GM12878 (cell line): Measurements from ENCODE around the gene USP16. TPM values are rescaled to one million over a fixed set of nuclear protein-coding genes. Genes with fewer than 3 reads are reported as not detected.

Source experiments
- ATAC-seq: fragments of 200-7000 bp; cut with Tn5 transposase; 3 replicates; pipeline ENCODE4 v1.9.1; 2020; ENCODE audit warnings: mild to moderate bottlenecking, moderate library complexity
- BruUV-seq: library from RNA; stranded (reverse); fragments of 400-500 nt; replicated peaks from 2 replicates; lab custom pipeline; 2021; lab: Mats Ljungman, UMichigan
- CTCF ChIA-PET: fragments of 300-600 bp; sonication (Branson Sonifier 250); formaldehyde crosslinking; extraction: SDS; loops from one replicate; lab custom pipeline; 2021; ENCODE audit warnings: inconsistent platforms; lab: Yijun Ruan, JAX
- POLR2A ChIA-PET: fragments of 350-600 bp; formaldehyde crosslinking; extraction: SDS; loops from one replicate; lab custom pipeline; 2021; ENCODE audit warnings: inconsistent platforms; lab: Charles Lee
- RAD21 ChIA-PET: fragments of 300-600 bp; sonication (Branson Sonifier 250); formaldehyde crosslinking; loops from one replicate; lab custom pipeline; 2023; ENCODE audit warnings: antibody characterized with exemption; ENCODE audit not compliant: unreplicated experiment; lab: Charles Lee
- SMC1A ChIA-PET: fragments of 300-600 bp; sonication (Branson Sonifier 250); formaldehyde crosslinking; loops from one replicate; lab custom pipeline; 2023; ENCODE audit not compliant: unreplicated experiment, uncharacterized antibody; lab: Charles Lee
- DNase-seq: peaks from one replicate; pipeline ENCODE4 v3.0.0-alpha.2; 2011; ENCODE audit warnings: low read depth, low spot score
- FAIRE-seq: peaks from 3 replicates; lab custom pipeline; 2011; peaks lifted over from hg19 to GRCh38; lab: Jason Lieb, UNC
- H2AFZ ChIP-seq: 2 replicates; pipeline ENCODE4 v1.6.0; 2011; ENCODE audit warnings: low read depth, low read length, control low read depth; ENCODE audit not compliant: control insufficient read depth
- H3K27ac ChIP-seq: 2 replicates; pipeline ENCODE4 v1.5.1; 2011; ENCODE audit warnings: control low read depth; ENCODE audit not compliant: control insufficient read depth, insufficient read depth
- H3K27me3 ChIP-seq, 2 experiments: replicated peaks in 1 of 2; 2 replicates each; pipeline versions ENCODE4 v1.6.0 to v1.6.1; 2011; ENCODE audit warnings: low read length in 1 of 2; ENCODE audit not compliant: control insufficient read depth in 2 of 2, insufficient read depth in 2 of 2
- H3K36me3 ChIP-seq, 2 experiments: 2 replicates each; pipeline ENCODE4 v1.5.1; 2011; ENCODE audit warnings: low read length in 1 of 2; ENCODE audit not compliant: control insufficient read depth in 2 of 2, insufficient read depth in 2 of 2
- H3K4me1 ChIP-seq: 2 replicates; pipeline ENCODE4 v1.6.1; 2011; ENCODE audit warnings: mild to moderate bottlenecking, low read length, moderate library complexity, mixed read lengths; ENCODE audit not compliant: control insufficient read depth, insufficient read depth
- H3K4me2 ChIP-seq: 2 replicates; pipeline ENCODE4 v1.6.0; 2011; ENCODE audit warnings: control low read depth; ENCODE audit not compliant: control insufficient read depth, insufficient read depth
- H3K4me3 ChIP-seq: fragments of 200-600 bp; sonication (generic); 2 replicates; pipeline ENCODE4 v1.5.1; 2016
- H3K79me2 ChIP-seq: 2 replicates; pipeline ENCODE4 v1.6.0; 2011; ENCODE audit warnings: low read length; ENCODE audit not compliant: control insufficient read depth, insufficient read depth
- H3K9ac ChIP-seq: 2 replicates; pipeline ENCODE4 v1.8.0; 2011; ENCODE audit warnings: low read length, control low read depth, mixed read lengths; ENCODE audit not compliant: control insufficient read depth, insufficient read depth
- H3K9me3 ChIP-seq: replicated peaks from 3 replicates; pipeline ENCODE4 v1.5.1; 2011; ENCODE audit warnings: mild to moderate bottlenecking, low read length; ENCODE audit not compliant: control insufficient read depth, insufficient read depth
- H4K20me1 ChIP-seq: 2 replicates; pipeline ENCODE4 v1.6.0; 2011; ENCODE audit not compliant: control insufficient read depth, insufficient read depth
- BACH1 ChIP-seq: fragments of 450-650 bp; IDR thresholded peaks from 2 replicates; pipeline ENCODE4 v1.6.1; 2017; ENCODE audit warnings: mild to moderate bottlenecking, borderline replicate concordance
- CBFB ChIP-seq: IDR thresholded peaks from 2 replicates; pipeline ENCODE4 v1.6.1; 2016; ENCODE audit warnings: antibody characterized with exemption, low read depth
- CBX3 ChIP-seq: fragments of 200-600 bp; sonication (generic); IDR thresholded peaks from 2 replicates; pipeline ENCODE4 v1.6.1; 2016; ENCODE audit warnings: low read depth, borderline replicate concordance
- CTCF ChIP-seq, 3 experiments: IDR thresholded peaks in 2 of 3; conservative IDR thresholded peaks in 1 of 3; 2 replicates each; pipeline ENCODE4 v1.5.1; 2011; ENCODE audit warnings: low read depth in 3 of 3, low read length in 3 of 3, mild to moderate bottlenecking in 3 of 3, control low read depth in 2 of 3, moderate library complexity in 2 of 3, inconsistent platforms in 1 of 3, mixed read lengths in 1 of 3; ENCODE audit not compliant: control insufficient read depth in 2 of 3, insufficient read depth in 1 of 3; ENCODE audit errors: extremely low read depth in 1 of 3
- GABPA ChIP-seq: IDR thresholded peaks from 2 replicates; pipeline ENCODE4 v1.6.1; 2014; ENCODE audit warnings: antibody characterized with exemption, low read depth, mild to moderate bottlenecking, inconsistent platforms
- LARP7 ChIP-seq: fragments of 450-650 bp; IDR thresholded peaks from 2 replicates; pipeline ENCODE4 v1.6.1; 2017; ENCODE audit warnings: mild to moderate bottlenecking
- NR2C1 ChIP-seq: fragments of 450-650 bp; IDR thresholded peaks from 2 replicates; pipeline ENCODE4 v1.6.1; 2017; ENCODE audit warnings: antibody characterized with exemption, mild to moderate bottlenecking, moderate library complexity
- PML ChIP-seq: IDR thresholded peaks from 2 replicates; pipeline ENCODE4 v1.6.1; 2012; ENCODE audit warnings: low read length, inconsistent platforms
- RAD51 ChIP-seq: fragments of 450-650 bp; IDR thresholded peaks from 2 replicates; pipeline ENCODE4 v1.6.1; 2016; ENCODE audit warnings: moderate library complexity, mild to moderate bottlenecking, inconsistent platforms
- RELA ChIP-seq: fragments of 450-650 bp; IDR thresholded peaks from 2 replicates; pipeline ENCODE4 v1.8.0; 2014; ENCODE audit warnings: borderline replicate concordance; ENCODE audit not compliant: partially characterized antibody
- RUNX3 ChIP-seq: IDR thresholded peaks from 2 replicates; pipeline ENCODE4 v1.6.1; 2012; ENCODE audit warnings: low read length, inconsistent platforms
- SIN3A ChIP-seq: IDR thresholded peaks from 2 replicates; pipeline ENCODE4 v1.6.1; 2012; ENCODE audit warnings: low read depth, low read length, improper control_type of control experiment
- SMAD5 ChIP-seq: IDR thresholded peaks from 2 replicates; pipeline ENCODE4 v1.6.1; 2016; ENCODE audit warnings: antibody characterized with exemption, low read depth
- SPI1 ChIP-seq: IDR thresholded peaks from 2 replicates; pipeline ENCODE4 v1.6.1; 2011; ENCODE audit warnings: low read depth, mild to moderate bottlenecking, low read length, moderate library complexity, borderline replicate concordance; ENCODE audit not compliant: insufficient read depth
- YY1 ChIP-seq: IDR thresholded peaks from 2 replicates; pipeline ENCODE4 v1.6.1; 2011; ENCODE audit warnings: low read depth, mild to moderate bottlenecking, low read length
- ZBTB40 ChIP-seq: fragments of 450-650 bp; IDR thresholded peaks from 2 replicates; pipeline ENCODE4 v1.6.1; 2016; ENCODE audit warnings: mild to moderate bottlenecking, moderate library complexity, borderline replicate concordance
- ZNF622 ChIP-seq: fragments of 450-650 bp; IDR thresholded peaks from 2 replicates; pipeline ENCODE4 v1.6.1; 2017; ENCODE audit warnings: mild to moderate bottlenecking, inconsistent platforms
- ZZZ3 ChIP-seq: IDR thresholded peaks from 2 replicates; pipeline ENCODE4 v1.6.1; 2011; ENCODE audit warnings: low read depth; ENCODE audit not compliant: control insufficient read depth, insufficient read length
- WGBS: methylation state at CpG from one replicate; pipeline ENCODE4 v1.1.6; 2016; ENCODE audit warnings: low lambda C conversion rate; ENCODE audit not compliant: insufficient replicate concordance, insufficient coverage; ENCODE audit errors: missing lambda C conversion rate; 5-methylcytosine and 5-hydroxymethylcytosine counted together
- in situ Hi-C: fragments of 300-500 bp; cut with MboI; formaldehyde crosslinking; loops from 9 replicates; pipeline ENCODE4 v1.14.3; 2018; ENCODE audit warnings: mixed read lengths
- intact Hi-C: fragments of 100-400 bp; cut with micrococcal nuclease; formaldehyde crosslinking; loops from one replicate; pipeline ENCODE4 v1.14.2; 2022; ENCODE audit not compliant: unreplicated experiment
- polyA plus RNA-seq, 11 experiments: library from polyadenylated mRNA; depleted of rRNA in 4 of 11; unstranded in 6 of 11; stranded (reverse) in 5 of 11; fragments of >200 nt; fragmentation: Nextera tagmentation in 4 of 11; fragmentation: Illumina TruSeq in 1 of 11; extraction: Ambion mirVana in 4 of 11; extraction: Trizol in 1 of 11; gene quantifications; 1 replicate in 1 of 11; 2 replicates in 10 of 11; pipeline versions ENCODE4 v1.2.1 to v1.2.3, GENCODE V29; 2011 to 2016; ENCODE audit warnings: inconsistent platforms in 2 of 11, missing spikeins in 2 of 11, low read depth in 1 of 11
- total RNA-seq, 4 experiments: library from RNA; depleted of rRNA in 3 of 4; stranded (reverse); fragments of >200 nt in 3 of 4; fragmentation: Illumina TruSeq in 1 of 4; extraction: Trizol in 1 of 4; gene quantifications; 2 replicates each; pipeline versions ENCODE4 v1.2.1 to v1.2.3, GENCODE V29; 2013 to 2021

The USP16 gene
- total and polyA plus RNA-seq, 10 of the 15 experiments (the other 5 are each of a cell fraction or from before 2014, with no cell fraction given), result 29.5 to 68.7 (median 52.3) TPM

GRCh38 chr21:29002442-29003144, 21.9 kb upstream of the USP16 start (continued):
- TF ChIP-seq BACH1 (peak; percentile 73; the same call in 1 of the 2 replicates), PML (peak; percentile 99), RUNX3 (peak; percentile 61), CBX3 (no peak), YY1 (peak; percentile 62; the same call in 1 of the 2 replicates), SIN3A (peak; percentile 67), CTCF (IDR thresholded peaks at IDR 0.05 in 2 of 3, conservative IDR thresholded peaks at IDR 0.05 in 1 of 3; ENCODE audit: control insufficient read depth in 2 of 3, extremely low read depth in 1 of 3, insufficient read depth in 1 of 3, low read depth in 3 of 3, low read length in 3 of 3) (no peak), RAD51 (no peak; the same call in 1 of the 2 replicates), SPI1 (no peak), CBFB (peak; percentile 82; the same call in 1 of the 2 replicates)

- ChIA-PET RAD21 (interaction anchor here (1.7 kb wide), 1 partner anchor 13 kb away, joined by 4 read pairs; the partner anchor contains the start of gene RWDD2B), CTCF (no interaction called here), SMC1A (interaction anchor here (1.4 to 1.6 kb wide), 2 partner anchors 9 to 13 kb away, joined by 3 to 6 read pairs; partner anchors contain the start of gene RWDD2B), POLR2A (interaction anchor here (0.5 to 1.3 kb wide), 2 partner anchors 13 to 57 kb away, joined by 3 to 8 read pairs; partner anchors contain the start of gene RWDD2B)
- ATAC-seq (no peak), DNase-seq (no peak), FAIRE-seq (no peak)
- peaks cover 0 to 9% of the 10 kb centered on the region in 2 experiments; a peak in 1 of 4 replicates for H3K36me3 ChIP-seq
- no peaks in the 10 kb centered on the region for H4K20me1 ChIP-seq
- no TSS peak for BruUV-seq
- intact Hi-C loops (no loop called here), in situ Hi-C loops (no loop called here)
- peaks cover 3% of the 10 kb centered on the region for H3K4me1 ChIP-seq
- H2AFZ ChIP-seq, result no peak overlapping the region
- WGBS, result 97% methylated on average over 6 of the region's 6 CpGs
- peaks cover 8% of the 10 kb centered on the region for H3K79me2 ChIP-seq
- H3K9ac ChIP-seq, result no peak overlapping the region
- H3K27ac ChIP-seq, result no peak overlapping the region
- H3K4me3 ChIP-seq, result no peak overlapping the region
- no peaks in the 10 kb centered on the region for H3K27me3 ChIP-seq
- no peak overlapping the region for H3K4me2 ChIP-seq
- H3K9me3 ChIP-seq, result no peaks in the 10 kb centered on the region
- TF ChIP-seq RELA, result no peak
- TF ChIP-seq ZZZ3, result no peak
- no peak for TF ChIP-seq SMAD5
- TF ChIP-seq GABPA, result no peak
- no peak for TF ChIP-seq ZNF622
- TF ChIP-seq ZBTB40, result no peak
- no peak for TF ChIP-seq LARP7
- no peak for TF ChIP-seq NR2C1
Measured at GRCh38 chr21:29005696-29006095, 18.8 kb upstream of the USP16 start.
